Right atrium auricular region (tissue), 2 donors: ENCODE results near the gene MALSU1. TPM values are rescaled to one million over a fixed set of nuclear protein-coding genes. Genes with fewer than 3 reads are reported as not detected.

Experiments
- DNase-seq: peaks from one replicate; pipeline ENCODE4 v3.0.0-alpha.2; 2019; ENCODE audit warnings: low spot score
- H3K27ac ChIP-seq, 2 donors: fragments of 200-600 bp; sonication (generic); 1 replicate in 1 of 2; 2 replicates in 1 of 2; pipeline ENCODE4 v1.5.1; 2016 to 2019
- H3K27me3 ChIP-seq, 2 donors: fragments of 200-600 bp; sonication (generic); one replicate each; pipeline versions ENCODE4 v1.5.1 to v1.6.0; 2017 to 2019
- H3K36me3 ChIP-seq: fragments of 200-600 bp; sonication (generic); one replicate; pipeline ENCODE4 v1.5.1; 2016
- H3K4me1 ChIP-seq, 2 donors: fragments of 200-600 bp; sonication (generic); one replicate each; pipeline versions ENCODE4 v1.5.1 to v1.6.0; 2017 to 2019
- H3K4me3 ChIP-seq, 2 donors: fragments of 200-600 bp; sonication (generic); 1 replicate in 1 of 2; 2 replicates in 1 of 2; pipeline ENCODE4 v1.5.1; 2017 to 2019; ENCODE audit warnings: mild to moderate bottlenecking in 1 of 2, moderate library complexity in 1 of 2
- H3K9me3 ChIP-seq, 2 donors: fragments of 200-600 bp; sonication (generic); one replicate each; pipeline ENCODE4 v1.5.1; 2019
- total RNA-seq, 2 donors: library from RNA; depleted of rRNA; stranded (reverse); fragments of >200 nt; gene quantifications; one replicate each; pipeline ENCODE4 v1.1.0, GENCODE V29; 2016
- TF ChIP-seq, protein P1 (sequence below), 2 donors: fragments of 200-600 bp; sonication (generic); IDR thresholded peaks; one replicate each; pipeline ENCODE4 v1.5.1; 2019; ENCODE audit warnings: antibody characterized with exemption in 2 of 2

Gene MALSU1
- total RNA-seq, 2 donors from 2014 or later, result 82.5 to 96.5 TPM

DNA sequence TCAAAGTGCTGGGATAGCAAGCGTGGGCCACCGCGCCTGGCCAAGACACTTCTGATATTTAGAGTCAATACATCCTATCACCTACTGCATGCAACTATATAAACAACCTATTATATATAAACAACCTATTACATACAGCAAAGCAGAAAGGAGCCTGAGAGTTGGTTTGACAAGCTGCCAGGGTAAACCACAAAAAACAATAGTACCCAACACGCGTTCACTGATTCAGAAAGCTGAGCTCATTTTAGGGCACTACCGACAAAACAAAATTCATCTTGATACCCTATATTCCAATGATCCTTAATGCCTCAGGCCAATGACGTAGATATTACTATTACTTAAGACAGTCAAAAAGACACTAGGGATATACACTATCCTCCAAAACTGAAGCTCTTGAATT is 16.2 kb downstream of the MALSU1 start:
- Histone ChIP-seq H3K27me3 (no peaks in the 10 kb centered on the region), H3K4me1 (no peaks in the 10 kb centered on the region), H3K4me3 (no peak overlapping the region), H3K9me3 (no peaks in the 10 kb centered on the region), H3K27ac (no peak overlapping the region), H3K36me3 (no peaks in the 10 kb centered on the region)
- TF ChIP-seq, protein P1, sequence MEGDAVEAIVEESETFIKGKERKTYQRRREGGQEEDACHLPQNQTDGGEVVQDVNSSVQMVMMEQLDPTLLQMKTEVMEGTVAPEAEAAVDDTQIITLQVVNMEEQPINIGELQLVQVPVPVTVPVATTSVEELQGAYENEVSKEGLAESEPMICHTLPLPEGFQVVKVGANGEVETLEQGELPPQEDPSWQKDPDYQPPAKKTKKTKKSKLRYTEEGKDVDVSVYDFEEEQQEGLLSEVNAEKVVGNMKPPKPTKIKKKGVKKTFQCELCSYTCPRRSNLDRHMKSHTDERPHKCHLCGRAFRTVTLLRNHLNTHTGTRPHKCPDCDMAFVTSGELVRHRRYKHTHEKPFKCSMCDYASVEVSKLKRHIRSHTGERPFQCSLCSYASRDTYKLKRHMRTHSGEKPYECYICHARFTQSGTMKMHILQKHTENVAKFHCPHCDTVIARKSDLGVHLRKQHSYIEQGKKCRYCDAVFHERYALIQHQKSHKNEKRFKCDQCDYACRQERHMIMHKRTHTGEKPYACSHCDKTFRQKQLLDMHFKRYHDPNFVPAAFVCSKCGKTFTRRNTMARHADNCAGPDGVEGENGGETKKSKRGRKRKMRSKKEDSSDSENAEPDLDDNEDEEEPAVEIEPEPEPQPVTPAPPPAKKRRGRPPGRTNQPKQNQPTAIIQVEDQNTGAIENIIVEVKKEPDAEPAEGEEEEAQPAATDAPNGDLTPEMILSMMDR (IDR thresholded peaks at IDR 0.05), result no peak
- DNase-seq, result no peak

- Histone ChIP-seq H3K27ac (no peak overlapping the region), H3K36me3 (no peaks in the 10 kb centered on the region), H3K4me1 (peaks cover 0 to 34% of the 10 kb centered on the region in 2 donors), H3K27me3 (no peaks in the 10 kb centered on the region), H3K9me3 (no peaks in the 10 kb centered on the region), H3K4me3 (no peak overlapping the region)
- no peak for DNase-seq
- TF ChIP-seq, protein P1 (IDR thresholded peaks at IDR 0.05), result no peak
Observed at GRCh38 chr7:23331132-23331531, 32.0 kb downstream of the MALSU1 start.

GRCh38 chr7:23332193-23332592 is 33.1 kb downstream of the MALSU1 start:
- TF ChIP-seq, protein P1 (IDR thresholded peaks at IDR 0.05), result no peak
- Histone ChIP-seq H3K9me3 (no peaks in the 10 kb centered on the region), H3K27me3 (no peaks in the 10 kb centered on the region), H3K36me3 (no peaks in the 10 kb centered on the region), H3K4me1 (peaks cover 0 to 34% of the 10 kb centered on the region in 2 donors), H3K4me3 (no peak overlapping the region), H3K27ac (peak overlapping the region in 1 of 2 donors; percentile 55)
- no peak for DNase-seq

DNA sequence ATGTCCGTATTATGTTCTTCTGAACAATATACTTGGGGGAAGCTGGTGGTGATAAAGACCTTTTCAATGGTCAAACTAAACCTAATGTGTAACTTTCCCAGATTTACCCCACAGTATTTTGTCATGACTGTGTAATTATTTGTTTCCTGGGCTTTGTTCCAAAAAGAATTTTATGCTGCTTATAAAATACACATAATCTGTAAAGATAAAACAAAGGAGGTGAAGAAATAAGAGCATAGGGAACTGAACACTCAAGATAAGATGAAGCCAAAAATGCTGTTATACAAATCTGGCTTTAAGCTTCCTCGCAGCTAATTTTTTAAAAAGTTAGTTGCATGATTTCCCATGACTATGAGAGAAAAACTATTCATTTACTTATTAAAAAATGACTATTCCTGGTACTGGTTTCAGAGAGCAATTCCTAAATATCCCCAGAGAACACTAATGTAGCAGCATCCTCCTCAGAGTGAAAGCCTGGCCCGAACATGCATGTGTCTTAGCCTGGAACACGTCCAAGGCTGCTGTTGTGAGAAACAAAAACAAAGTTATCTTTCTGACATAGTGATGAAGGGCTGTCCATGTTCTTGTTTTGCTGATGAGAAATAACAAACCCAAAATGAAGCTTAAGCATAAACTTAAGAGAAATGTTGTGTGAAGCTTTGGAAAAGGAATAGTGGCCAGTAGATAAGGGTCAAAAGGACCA is 33.9 kb downstream of the MALSU1 start:
- Histone ChIP-seq H3K4me1 (peaks cover 0 to 34% of the 10 kb centered on the region in 2 donors), H3K4me3 (no peak overlapping the region), H3K27me3 (no peaks in the 10 kb centered on the region), H3K36me3 (no peaks in the 10 kb centered on the region), H3K27ac (peak overlapping the region; percentile 17 to 55), H3K9me3 (no peaks in the 10 kb centered on the region)
- TF ChIP-seq, protein P1 (IDR thresholded peaks at IDR 0.05), result no peak
- no peak for DNase-seq

DNA sequence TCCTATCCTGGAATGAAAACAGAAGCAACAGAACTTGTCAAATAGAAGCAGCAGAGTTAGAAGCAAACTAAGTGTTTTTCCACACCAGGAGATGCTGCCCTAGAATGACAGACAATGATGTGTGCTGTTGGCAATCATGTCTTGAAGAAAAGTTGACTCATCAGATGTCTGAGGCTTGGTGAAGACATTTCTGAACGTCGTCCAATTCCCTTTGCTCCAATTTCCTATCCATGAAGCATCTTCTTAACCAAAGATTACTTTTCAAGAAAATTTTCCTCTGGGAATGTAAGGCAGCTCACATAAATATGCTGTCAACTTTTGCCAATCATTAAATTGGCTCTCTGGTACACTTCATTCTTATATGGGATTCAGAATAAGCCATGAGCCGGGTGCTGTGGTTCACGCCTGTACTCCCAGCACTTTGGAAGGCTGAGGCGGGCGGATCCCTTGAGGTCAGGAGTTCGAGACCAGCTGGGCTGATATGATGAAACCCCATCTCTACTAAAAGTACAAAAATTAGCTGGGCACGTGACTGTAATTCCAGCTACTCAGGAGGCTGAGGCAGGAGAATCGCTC is 34.6 kb downstream of the MALSU1 start:
- Histone ChIP-seq H3K9me3 (no peaks in the 10 kb centered on the region), H3K36me3 (no peaks in the 10 kb centered on the region), H3K27ac (peak overlapping the region; percentile 17 to 55), H3K4me1 (peaks cover 0 to 34% of the 10 kb centered on the region in 2 donors), H3K27me3 (no peaks in the 10 kb centered on the region), H3K4me3 (no peak overlapping the region)
- TF ChIP-seq, protein P1 (IDR thresholded peaks at IDR 0.05), result no peak
- no peak for DNase-seq
